Body of pancreas (tissue), 4 donors: ENCODE results near the gene COX4I1. TPM values are rescaled to one million over a fixed set of nuclear protein-coding genes. Genes with fewer than 3 reads are reported as not detected.

Experiments used
- ATAC-seq: fragments of 150-250 bp; one replicate; pipeline ENCODE4 v1.9.1; 2016
- DNase-seq, 4 donors: peaks; one replicate each; pipeline ENCODE4 v3.0.0-alpha.2; 2019
- H3K27ac ChIP-seq, 4 donors: fragments of 200-600 bp; sonication (generic); 1 replicate in 3 of 4; 2 replicates in 1 of 4; pipeline versions ENCODE4 v1.5.1 to v1.6.1; 2016 to 2019; ENCODE audit warnings: mild to moderate bottlenecking in 1 of 4, mixed read lengths in 1 of 4, moderate library complexity in 1 of 4
- H3K27me3 ChIP-seq, 2 donors: fragments of 200-600 bp; sonication (generic); one replicate each; pipeline ENCODE4 v1.6.0; 2016; ENCODE audit warnings: mild to moderate bottlenecking in 1 of 2
- H3K36me3 ChIP-seq, 2 donors: fragments of 200-600 bp; sonication (generic); replicated peaks in 1 of 2; 2 replicates each; pipeline ENCODE4 v1.5.1; 2016; ENCODE audit warnings: low read depth in 2 of 2; ENCODE audit not compliant: insufficient read depth in 1 of 2
- H3K4me1 ChIP-seq: fragments of 200-600 bp; sonication (generic); one replicate; pipeline ENCODE4 v1.6.0; 2016
- H3K4me3 ChIP-seq, 2 donors: fragments of 200-600 bp; sonication (generic); 1 replicate in 1 of 2; 2 replicates in 1 of 2; pipeline ENCODE4 v1.5.1; 2016 to 2019
- H3K9me3 ChIP-seq, 3 donors: fragments of 200-600 bp; sonication (generic); 1 replicate in 2 of 3; 2 replicates in 1 of 3; pipeline ENCODE4 v1.5.1; 2016
- POLR2A ChIP-seq, 3 donors: fragments of 450-650 bp; IDR thresholded peaks; one replicate each; pipeline ENCODE4 v1.6.1; 2016; ENCODE audit warnings: antibody characterized with exemption in 3 of 3, mild to moderate bottlenecking in 2 of 3
- WGBS, 2 donors: methylation state at CpG; one replicate each; pipeline ENCODE4 v1.1.5; 2017; 5-methylcytosine and 5-hydroxymethylcytosine counted together
- intact Hi-C: fragments of 100-400 bp; cut with DNase I; formaldehyde crosslinking; loops from one replicate; pipeline ENCODE4 v1.15.1; 2023
- total RNA-seq, 2 donors: library from RNA; depleted of rRNA; stranded (reverse); fragments of >200 nt; gene quantifications; one replicate each; pipeline ENCODE4 v1.1.0, GENCODE V29; 2016
- TF ChIP-seq, protein P1 (sequence below), 7 experiments: fragments of 450-650 bp in 4 of 7; fragments of 200-600 bp in 3 of 7; sonication (generic) in 3 of 7; IDR thresholded peaks; one replicate each; pipeline ENCODE4 v1.5.1; 2016 to 2019; ENCODE audit warnings: antibody characterized with exemption in 7 of 7

Gene COX4I1
- total RNA-seq, 2 donors from 2014 or later = 259 to 291 TPM

DNA sequence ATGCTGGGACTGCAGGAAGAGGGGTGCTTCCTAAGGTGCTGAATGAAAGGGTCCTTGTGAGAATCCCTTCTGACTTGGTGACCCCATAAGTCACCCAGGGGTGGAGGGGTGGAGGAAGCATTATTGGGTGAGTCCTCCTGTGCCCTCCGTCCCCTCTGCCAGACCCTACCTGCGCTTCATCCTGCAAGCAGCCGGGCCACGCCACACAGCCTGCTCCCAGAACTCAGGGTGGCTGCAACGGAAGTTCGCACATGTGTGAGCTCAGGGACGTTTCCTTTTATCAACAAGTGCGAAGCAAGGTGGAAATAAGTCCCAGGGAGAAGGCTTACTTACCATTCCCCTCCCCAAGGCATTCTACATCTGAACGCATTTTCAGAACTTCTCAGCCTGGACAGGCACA is 40.9 kb downstream of the COX4I1 start:
- H3K27me3 ChIP-seq = peaks cover 0 to 9% of the 10 kb centered on the region in 2 donors
- ATAC-seq (no peak), DNase-seq (no peak)
- H3K4me1 ChIP-seq = no peaks in the 10 kb centered on the region
- TF ChIP-seq, protein P1, sequence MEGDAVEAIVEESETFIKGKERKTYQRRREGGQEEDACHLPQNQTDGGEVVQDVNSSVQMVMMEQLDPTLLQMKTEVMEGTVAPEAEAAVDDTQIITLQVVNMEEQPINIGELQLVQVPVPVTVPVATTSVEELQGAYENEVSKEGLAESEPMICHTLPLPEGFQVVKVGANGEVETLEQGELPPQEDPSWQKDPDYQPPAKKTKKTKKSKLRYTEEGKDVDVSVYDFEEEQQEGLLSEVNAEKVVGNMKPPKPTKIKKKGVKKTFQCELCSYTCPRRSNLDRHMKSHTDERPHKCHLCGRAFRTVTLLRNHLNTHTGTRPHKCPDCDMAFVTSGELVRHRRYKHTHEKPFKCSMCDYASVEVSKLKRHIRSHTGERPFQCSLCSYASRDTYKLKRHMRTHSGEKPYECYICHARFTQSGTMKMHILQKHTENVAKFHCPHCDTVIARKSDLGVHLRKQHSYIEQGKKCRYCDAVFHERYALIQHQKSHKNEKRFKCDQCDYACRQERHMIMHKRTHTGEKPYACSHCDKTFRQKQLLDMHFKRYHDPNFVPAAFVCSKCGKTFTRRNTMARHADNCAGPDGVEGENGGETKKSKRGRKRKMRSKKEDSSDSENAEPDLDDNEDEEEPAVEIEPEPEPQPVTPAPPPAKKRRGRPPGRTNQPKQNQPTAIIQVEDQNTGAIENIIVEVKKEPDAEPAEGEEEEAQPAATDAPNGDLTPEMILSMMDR (IDR thresholded peaks at IDR 0.05) = no peak
- TF ChIP-seq POLR2A (IDR thresholded peaks at IDR 0.05) = no peak
- H3K36me3 ChIP-seq = no peaks in the 10 kb centered on the region
- H3K9me3 ChIP-seq = no peaks in the 10 kb centered on the region
- H3K4me3 ChIP-seq = no peak overlapping the region
- intact Hi-C loops = no loop called here
- H3K27ac ChIP-seq = no peak overlapping the region
- 79 to 80% methylated on average over 9 of the region's 9 CpGs for WGBS, 2 donors

DNA sequence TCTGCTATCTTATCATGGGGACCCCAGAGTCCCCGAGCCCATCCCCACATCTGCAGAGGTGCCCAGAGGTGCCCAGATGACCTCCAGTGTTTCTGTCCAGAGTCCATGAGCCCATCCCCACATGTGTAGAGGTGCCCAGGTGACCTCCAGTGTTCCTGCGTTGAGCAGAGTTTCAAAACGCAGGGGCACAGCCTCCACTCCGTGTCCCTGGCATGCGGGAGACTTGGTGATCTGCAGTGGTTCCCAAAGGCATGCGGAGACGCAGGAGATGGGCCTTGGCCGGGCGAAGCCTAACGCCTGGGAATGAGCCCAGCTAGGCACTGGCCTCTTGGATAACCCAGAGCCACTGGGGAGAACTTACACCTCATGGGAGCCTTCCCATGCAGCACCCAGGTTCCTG is 41.3 kb downstream of the COX4I1 start:
- intact Hi-C loops = no loop called here
- H3K27me3 ChIP-seq = peaks cover 0 to 9% of the 10 kb centered on the region in 2 donors
- H3K4me1 ChIP-seq = no peaks in the 10 kb centered on the region
- no peak overlapping the region for H3K27ac ChIP-seq
- TF ChIP-seq, protein P1 (IDR thresholded peaks at IDR 0.05) = no peak
- TF ChIP-seq POLR2A (IDR thresholded peaks at IDR 0.05) = no peak
- 80 to 93% methylated on average over 5 to 10 of the region's 10 CpGs for WGBS, 2 donors
- H3K9me3 ChIP-seq = no peaks in the 10 kb centered on the region
- H3K36me3 ChIP-seq = no peaks in the 10 kb centered on the region
- DNase-seq = no peak
- ATAC-seq = no peak
- no peak overlapping the region for H3K4me3 ChIP-seq

DNA sequence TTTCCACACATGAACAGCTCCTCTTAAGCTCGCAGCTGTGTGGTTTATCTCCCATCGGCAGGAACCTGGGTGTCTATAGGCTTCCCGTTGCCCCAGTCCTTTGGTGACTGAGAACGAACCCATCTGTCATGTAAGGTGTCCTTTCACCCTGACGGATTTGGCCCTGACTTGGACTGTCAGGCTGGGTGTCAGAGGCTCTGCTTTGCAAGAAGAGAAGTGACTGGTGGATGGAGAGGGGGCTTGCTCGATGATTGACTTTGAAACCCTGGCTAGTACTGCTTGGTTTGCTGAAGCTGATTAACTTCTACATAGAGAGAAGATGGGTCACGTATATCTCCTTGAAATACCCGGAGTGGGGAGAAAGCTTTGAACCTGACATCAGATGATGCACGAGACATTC is 42.9 kb downstream of the COX4I1 start:
- 79% methylated on average over 8 to 9 of the region's 9 CpGs for WGBS, 2 donors
- no peaks in the 10 kb centered on the region for H3K9me3 ChIP-seq
- intact Hi-C loops = no loop called here

DNA sequence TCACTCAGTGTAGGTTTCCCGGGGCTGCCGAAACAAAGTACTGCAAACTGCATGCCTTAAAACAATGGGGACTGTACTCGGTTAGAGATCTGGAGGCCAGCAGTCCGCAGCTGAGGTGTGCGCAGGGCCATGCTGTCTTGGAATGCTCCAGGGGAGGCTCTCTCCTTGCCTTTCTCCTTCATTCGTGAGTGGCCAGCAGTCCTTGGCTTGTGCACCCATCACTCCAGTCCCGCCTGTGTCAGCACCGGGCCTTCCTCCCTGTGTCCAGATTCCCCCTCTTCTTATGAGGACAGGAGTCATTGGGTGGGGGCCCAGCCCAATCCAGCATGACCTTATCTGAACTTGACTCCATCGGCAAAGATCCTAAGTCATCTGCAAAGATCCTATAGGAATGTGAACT is 43.4 kb downstream of the COX4I1 start:
- WGBS, 2 donors = 84 to 85% methylated on average over 9 of the region's 9 CpGs
- Histone ChIP-seq H3K4me1 (no peaks in the 10 kb centered on the region), H3K9me3 (no peaks in the 10 kb centered on the region), H3K4me3 (no peak overlapping the region), H3K27ac (no peak overlapping the region), H3K36me3 (no peaks in the 10 kb centered on the region), H3K27me3 (peaks cover 0 to 5% of the 10 kb centered on the region in 2 donors)
- intact Hi-C loops = no loop called here
- TF ChIP-seq POLR2A (IDR thresholded peaks at IDR 0.05) = no peak
- TF ChIP-seq, protein P1 (IDR thresholded peaks at IDR 0.05) = no peak
- ATAC-seq = no peak
- no peak for DNase-seq

More for the DNA sequence above, 42.9 kb downstream of the COX4I1 start:
- no peak for TF ChIP-seq POLR2A (IDR thresholded peaks at IDR 0.05)
- TF ChIP-seq, protein P1 (IDR thresholded peaks at IDR 0.05) = no peak
- H3K4me1 ChIP-seq = no peaks in the 10 kb centered on the region
- H3K36me3 ChIP-seq = no peaks in the 10 kb centered on the region
- no peak overlapping the region for H3K4me3 ChIP-seq
- DNase-seq (no peak), ATAC-seq (no peak)
- H3K27ac ChIP-seq = no peak overlapping the region
- H3K27me3 ChIP-seq = peaks cover 0 to 5% of the 10 kb centered on the region in 2 donors

DNA sequence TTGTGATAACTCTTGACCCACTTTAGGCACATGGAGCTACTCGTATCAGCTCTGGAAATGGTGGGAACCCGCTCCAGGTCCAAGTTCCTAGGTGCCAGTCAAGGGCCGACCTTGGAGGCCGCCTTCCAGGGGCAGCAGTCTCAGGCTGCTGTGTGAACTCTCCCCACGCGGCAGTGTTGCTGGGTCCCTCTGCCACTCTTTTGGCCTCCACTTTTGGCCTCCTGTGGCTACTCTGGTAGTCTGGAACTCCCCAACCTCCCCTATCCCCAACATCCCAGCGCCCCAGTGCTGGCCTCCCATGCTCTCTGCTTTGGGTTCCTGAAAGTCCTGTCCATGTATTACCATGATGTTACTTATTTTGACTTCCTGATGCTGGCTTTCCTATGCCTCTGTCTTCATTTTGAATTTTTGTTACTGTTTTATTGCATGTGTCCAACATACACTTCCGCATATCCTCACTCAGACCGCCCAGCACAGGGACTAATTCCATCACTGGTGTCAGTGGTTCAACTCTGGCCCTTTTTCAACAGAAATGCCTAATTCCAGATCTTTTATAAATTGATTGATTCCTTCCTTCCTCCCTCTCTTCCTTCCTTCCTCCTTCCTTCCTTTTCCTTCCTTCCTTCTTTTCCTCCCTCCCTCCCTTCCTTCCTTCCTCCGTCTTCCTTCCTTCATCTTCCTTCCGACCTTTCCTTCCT is 44.1 kb downstream of the COX4I1 start:
- 86 to 89% methylated on average over 11 of the region's 11 CpGs for WGBS, 2 donors
- DNase-seq (no peak), ATAC-seq (no peak)
- Histone ChIP-seq H3K36me3 (no peaks in the 10 kb centered on the region), H3K9me3 (no peaks in the 10 kb centered on the region), H3K27ac (no peak overlapping the region), H3K27me3 (peaks cover 0 to 5% of the 10 kb centered on the region in 2 donors), H3K4me3 (no peak overlapping the region), H3K4me1 (no peaks in the 10 kb centered on the region)
- intact Hi-C loops = no loop called here
- TF ChIP-seq POLR2A (IDR thresholded peaks at IDR 0.05) = no peak
- TF ChIP-seq, protein P1 (IDR thresholded peaks at IDR 0.05) = no peak
